OCI-LY7 (cell line): Measurements from ENCODE around the gene SSBP2.

Experiments used
- CTCF ChIP-seq: fragments of 200-600 bp; sonication (generic); conservative IDR thresholded peaks from 2 replicates; pipeline ENCODE4 v1.5.1; 2014; ENCODE audit warnings: mild to moderate bottlenecking, antibody characterized with exemption, low read length, moderate library complexity, mixed read lengths
- EZH2phosphoT487 ChIP-seq: fragments of 200-600 bp; sonication (generic); IDR thresholded peaks from 2 replicates; pipeline ENCODE4 v1.6.1; 2018; ENCODE audit warnings: low read depth, borderline replicate concordance, mild to moderate bottlenecking, mixed run types, antibody characterized with exemption, low read length, moderate library complexity, mixed read lengths

GRCh38 chr5:81552852-81553566 lies 197.9 kb downstream of the SSBP2 start:
- TF ChIP-seq CTCF, result no peak
- no peak for TF ChIP-seq EZH2phosphoT487
